HL-60 (cell line): ENCODE measurements around the gene NCAPH2.
A peak's percentile ranks its signal among the peaks of the same experiment; 100 is the strongest.

Experiments used
- CTCF ChIP-seq: IDR thresholded peaks from one replicate; pipeline ENCODE4 v1.5.1; 2011; ENCODE audit warnings: low read length, control low read depth, inconsistent platforms; ENCODE audit not compliant: insufficient read depth
- GABPA ChIP-seq: IDR thresholded peaks from 2 replicates; pipeline ENCODE4 v1.6.1; 2012; ENCODE audit warnings: low read depth
- POLR2AphosphoS5 ChIP-seq: IDR thresholded peaks from 2 replicates; pipeline ENCODE4 v1.6.1; 2012; ENCODE audit warnings: low read depth
- REST ChIP-seq: IDR thresholded peaks from 2 replicates; pipeline ENCODE4 v1.6.1; 2012; ENCODE audit warnings: low read depth; ENCODE audit not compliant: insufficient replicate concordance

- TF ChIP-seq CTCF (no peak), REST (no peak), POLR2AphosphoS5 (peak; percentile 8; the same call in 1 of the 2 replicates), GABPA (no peak)
Measured at GRCh38 chr22:50507421-50507990, 518 bp upstream of the NCAPH2 start, which contains the start of gene LMF2.
